ENCODE measurements around the gene DOK7. TPM values are rescaled to one million over a fixed set of nuclear protein-coding genes. Genes with fewer than 3 reads are reported as not detected.

DOK7 gene
- polyA plus RNA-seq, 1 donor (not counting 4 experiments of a cell fraction or from before 2014, with no cell fraction given), result 0.13 TPM

GRCh38 chr4:3468804-3469203 is 5.7 kb downstream of the DOK7 start:
- H3K9ac ChIP-seq (ENCODE audit: control insufficient read depth, extremely low read depth, insufficient read depth, low read length), result no peak overlapping the region
- TF ChIP-seq EZH2 (IDR thresholded peaks at IDR 0.05; ENCODE audit: low read length) (no peak), CTCF (optimal IDR thresholded peaks at IDR 0.05 in 1 of 3, IDR thresholded peaks at IDR 0.05 in 1 of 3, conservative IDR thresholded peaks at IDR 0.05 in 1 of 3; ENCODE audit: extremely low read depth in 1 of 3, insufficient read depth in 2 of 3, low read length in 3 of 3) (no peak)
- H2AFZ ChIP-seq (ENCODE audit: control insufficient read depth, low read length), result no peak overlapping the region
- H3K4me2 ChIP-seq (ENCODE audit: control insufficient read depth, extremely low read depth, insufficient read depth, low read depth, low read length), result no peak overlapping the region
- no peak overlapping the region for H3K4me3 ChIP-seq (ENCODE audit: control insufficient read depth in 2 of 3, extremely low read depth in 1 of 3, insufficient read depth in 2 of 3, low read depth in 1 of 3, low read length in 3 of 3)
- H3K9me3 ChIP-seq (ENCODE audit: control insufficient read depth, low read depth, low read length), result no peaks in the 10 kb centered on the region
- no peaks in the 10 kb centered on the region for H4K20me1 ChIP-seq (ENCODE audit: control insufficient read depth, extremely low read depth, insufficient read depth, low read length)
- no peaks in the 10 kb centered on the region for H3K36me3 ChIP-seq (ENCODE audit: control insufficient read depth in 2 of 2, extremely low read depth in 1 of 2, insufficient read depth in 2 of 2, low read length in 2 of 2)
- dilution Hi-C loops (cut with MboI; ENCODE audit: extremely low pct_ligation_motif_present, low sequenced_read_pairs), result no loop called here
- FAIRE-seq (peak; percentile 32), DNase-seq (ENCODE audit: low read depth, low spot score) (no peak)
- no peak overlapping the region for H3K27ac ChIP-seq (ENCODE audit: control insufficient read depth, insufficient read depth, low read length)
- no peaks in the 10 kb centered on the region for H3K9me1 ChIP-seq (ENCODE audit: control insufficient read depth, extremely low read depth, insufficient read depth, low read length)
- peaks cover 7% of the 10 kb centered on the region for H3K4me1 ChIP-seq (ENCODE audit: control insufficient read depth, extremely low read depth, insufficient read depth, low read length)
- H3K27me3 ChIP-seq (ENCODE audit: control insufficient read depth, extremely low read depth, insufficient read depth, low read length), result peaks cover 78% of the 10 kb centered on the region
- H3K79me2 ChIP-seq (ENCODE audit: control insufficient read depth, insufficient read depth, low read length), result no peaks in the 10 kb centered on the region

GRCh38 chr4:3469386-3470243 is 6.5 kb downstream of the DOK7 start:
- H3K4me1 ChIP-seq (ENCODE audit: control insufficient read depth, extremely low read depth, insufficient read depth, low read length), result peaks cover 7% of the 10 kb centered on the region
- H3K36me3 ChIP-seq (ENCODE audit: control insufficient read depth in 2 of 2, extremely low read depth in 1 of 2, insufficient read depth in 2 of 2, low read length in 2 of 2), result no peaks in the 10 kb centered on the region
- no peak overlapping the region for H3K4me2 ChIP-seq (ENCODE audit: control insufficient read depth, extremely low read depth, insufficient read depth, low read depth, low read length)
- no peak for DNase-seq (ENCODE audit: low read depth, low spot score)
- H3K79me2 ChIP-seq (ENCODE audit: control insufficient read depth, insufficient read depth, low read length), result no peaks in the 10 kb centered on the region
- no peaks in the 10 kb centered on the region for H3K9me3 ChIP-seq (ENCODE audit: control insufficient read depth, low read depth, low read length)
- H2AFZ ChIP-seq (ENCODE audit: control insufficient read depth, low read length), result no peak overlapping the region
- no peak for FAIRE-seq
- dilution Hi-C loops (cut with MboI; ENCODE audit: extremely low pct_ligation_motif_present, low sequenced_read_pairs), result no loop called here
- no peak overlapping the region for H3K27ac ChIP-seq (ENCODE audit: control insufficient read depth, insufficient read depth, low read length)
- H3K9ac ChIP-seq (ENCODE audit: control insufficient read depth, extremely low read depth, insufficient read depth, low read length), result no peak overlapping the region
- no peaks in the 10 kb centered on the region for H3K9me1 ChIP-seq (ENCODE audit: control insufficient read depth, extremely low read depth, insufficient read depth, low read length)
- no peak overlapping the region for H3K4me3 ChIP-seq (ENCODE audit: control insufficient read depth in 2 of 3, extremely low read depth in 1 of 3, insufficient read depth in 2 of 3, low read depth in 1 of 3, low read length in 3 of 3)
- peaks cover 76% of the 10 kb centered on the region for H3K27me3 ChIP-seq (ENCODE audit: control insufficient read depth, extremely low read depth, insufficient read depth, low read length)
- H4K20me1 ChIP-seq (ENCODE audit: control insufficient read depth, extremely low read depth, insufficient read depth, low read length), result no peaks in the 10 kb centered on the region
- no peak for TF ChIP-seq CTCF (optimal IDR thresholded peaks at IDR 0.05 in 1 of 3, IDR thresholded peaks at IDR 0.05 in 1 of 3, conservative IDR thresholded peaks at IDR 0.05 in 1 of 3; ENCODE audit: extremely low read depth in 1 of 3, insufficient read depth in 2 of 3, low read length in 3 of 3)
- no peak for TF ChIP-seq EZH2 (IDR thresholded peaks at IDR 0.05; ENCODE audit: low read length)
